Hepatocyte (in vitro differentiated cells): Measurements from ENCODE around the gene ANKFN1. TPM values are rescaled to one million over a fixed set of nuclear protein-coding genes. Genes with fewer than 3 reads are reported as not detected.

ENCODE experiments used
- DNase-seq: peaks from one replicate; pipeline ENCODE4 v3.0.0-alpha.2; 2016; ENCODE audit warnings: low spot score
- H2AFZ ChIP-seq: fragments of 200-600 bp; sonication (generic); 2 replicates; pipeline ENCODE4 v1.6.0; 2016; ENCODE audit warnings: antibody characterized with exemption, mild to moderate bottlenecking
- H3K27ac ChIP-seq: fragments of 200-600 bp; sonication (generic); 2 replicates; pipeline ENCODE4 v1.5.1; 2016; ENCODE audit warnings: mild to moderate bottlenecking
- H3K27me3 ChIP-seq: fragments of 200-600 bp; sonication (generic); 2 replicates; pipeline ENCODE4 v1.6.1; 2016
- H3K36me3 ChIP-seq: fragments of 200-600 bp; sonication (generic); replicated peaks from 2 replicates; pipeline ENCODE4 v1.5.1; 2016; ENCODE audit warnings: low read depth; ENCODE audit not compliant: insufficient read depth
- H3K4me1 ChIP-seq: fragments of 200-600 bp; sonication (generic); 2 replicates; pipeline ENCODE4 v1.5.1; 2016; ENCODE audit warnings: mild to moderate bottlenecking, moderate library complexity; ENCODE audit not compliant: insufficient read depth
- H3K4me2 ChIP-seq: fragments of 200-600 bp; sonication (generic); 2 replicates; pipeline ENCODE4 v1.6.0; 2016
- H3K4me3 ChIP-seq: fragments of 200-600 bp; sonication (generic); 2 replicates; pipeline ENCODE4 v1.5.1; 2016; ENCODE audit warnings: mild to moderate bottlenecking
- H3K79me2 ChIP-seq: fragments of 200-600 bp; sonication (generic); 2 replicates; pipeline ENCODE4 v1.6.0; 2017; ENCODE audit warnings: mild to moderate bottlenecking
- H3K9me2 ChIP-seq: fragments of 200-600 bp; sonication (generic); replicated peaks from 2 replicates; pipeline ENCODE4 v1.6.0; 2017; ENCODE audit warnings: mild to moderate bottlenecking; ENCODE audit not compliant: insufficient read depth
- H3K9me3 ChIP-seq: fragments of 200-600 bp; sonication (generic); 2 replicates; pipeline ENCODE4 v1.5.1; 2016; ENCODE audit warnings: low read depth, mild to moderate bottlenecking
- H4K20me1 ChIP-seq: fragments of 200-600 bp; sonication (generic); 2 replicates; pipeline ENCODE4 v1.6.0; 2016; ENCODE audit warnings: mild to moderate bottlenecking; ENCODE audit not compliant: insufficient read depth, poor library complexity, severe bottlenecking
- EZH2 ChIP-seq: fragments of 200-600 bp; sonication (generic); IDR thresholded peaks from 2 replicates; pipeline ENCODE4 v1.6.1; 2016; ENCODE audit warnings: antibody characterized with exemption, mild to moderate bottlenecking, borderline replicate concordance
- EZH2phosphoT487 ChIP-seq: fragments of 200-600 bp; sonication (generic); IDR thresholded peaks from one replicate; pipeline ENCODE4 v1.6.1; 2018; ENCODE audit warnings: antibody characterized with exemption, mild to moderate bottlenecking, low read depth, moderate library complexity; ENCODE audit not compliant: unreplicated experiment, severe bottlenecking
- WGBS: methylation state at CpG from one replicate; pipeline ENCODE4 v1.1.6; 2016; ENCODE audit warnings: low lambda C conversion rate; ENCODE audit errors: missing lambda C conversion rate; 5-methylcytosine and 5-hydroxymethylcytosine counted together
- polyA plus RNA-seq: library from polyadenylated mRNA; unstranded; fragments of >200 nt; fragmentation: Nextera tagmentation; extraction: Ambion mirVana; gene quantifications from 2 replicates; pipeline ENCODE4 v1.2.1, GENCODE V29; 2016
- total RNA-seq: library from RNA; depleted of rRNA; stranded (reverse); fragments of >200 nt; gene quantifications from 2 replicates; pipeline ENCODE4 v1.2.3, GENCODE V29; 2014
- TF ChIP-seq, protein P1 (sequence below): fragments of 200-600 bp; sonication (generic); IDR thresholded peaks from 2 replicates; pipeline ENCODE4 v1.5.1; 2016; ENCODE audit warnings: antibody characterized with exemption, mild to moderate bottlenecking; ENCODE audit not compliant: poor library complexity

Gene ANKFN1
- total and polyA plus RNA-seq, 2 experiments from 2014 or later, result 0.10 to 1.2 TPM

DNA sequence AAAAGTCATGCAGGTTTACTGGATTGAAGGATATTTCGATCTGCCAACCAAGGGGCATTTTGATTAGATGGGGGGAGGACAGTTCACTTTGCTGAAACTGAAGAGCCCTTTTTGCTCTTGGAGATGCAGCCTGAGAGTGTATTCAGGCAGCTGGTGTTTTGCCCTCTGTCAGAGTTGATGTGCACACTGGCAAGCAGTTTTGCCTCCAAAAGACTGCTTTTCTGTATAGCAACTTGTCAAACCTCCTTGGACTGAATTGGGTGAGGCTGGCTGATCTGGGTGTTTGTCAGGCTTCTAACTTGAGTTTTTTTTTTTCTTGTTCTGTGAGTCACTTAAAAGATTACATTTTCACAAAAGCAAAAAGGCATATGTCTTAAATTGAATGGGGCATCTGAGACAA is 22.6 kb upstream of the ANKFN1 start:
- Histone ChIP-seq H3K79me2 (no peaks in the 10 kb centered on the region), H3K27ac (no peak overlapping the region), H3K36me3 (no peaks in the 10 kb centered on the region), H2AFZ (no peak overlapping the region), H4K20me1 (no peaks in the 10 kb centered on the region), H3K4me3 (no peak overlapping the region), H3K9me2 (no peaks in the 10 kb centered on the region), H3K9me3 (no peaks in the 10 kb centered on the region), H3K4me2 (no peak overlapping the region), H3K27me3 (no peaks in the 10 kb centered on the region), H3K4me1 (peaks cover 20% of the 10 kb centered on the region)
- 75% methylated on average over 1 of the region's 1 CpG for WGBS
- DNase-seq, result no peak
- no peak for TF ChIP-seq EZH2
- TF ChIP-seq EZH2phosphoT487, result no peak
- TF ChIP-seq, protein P1, sequence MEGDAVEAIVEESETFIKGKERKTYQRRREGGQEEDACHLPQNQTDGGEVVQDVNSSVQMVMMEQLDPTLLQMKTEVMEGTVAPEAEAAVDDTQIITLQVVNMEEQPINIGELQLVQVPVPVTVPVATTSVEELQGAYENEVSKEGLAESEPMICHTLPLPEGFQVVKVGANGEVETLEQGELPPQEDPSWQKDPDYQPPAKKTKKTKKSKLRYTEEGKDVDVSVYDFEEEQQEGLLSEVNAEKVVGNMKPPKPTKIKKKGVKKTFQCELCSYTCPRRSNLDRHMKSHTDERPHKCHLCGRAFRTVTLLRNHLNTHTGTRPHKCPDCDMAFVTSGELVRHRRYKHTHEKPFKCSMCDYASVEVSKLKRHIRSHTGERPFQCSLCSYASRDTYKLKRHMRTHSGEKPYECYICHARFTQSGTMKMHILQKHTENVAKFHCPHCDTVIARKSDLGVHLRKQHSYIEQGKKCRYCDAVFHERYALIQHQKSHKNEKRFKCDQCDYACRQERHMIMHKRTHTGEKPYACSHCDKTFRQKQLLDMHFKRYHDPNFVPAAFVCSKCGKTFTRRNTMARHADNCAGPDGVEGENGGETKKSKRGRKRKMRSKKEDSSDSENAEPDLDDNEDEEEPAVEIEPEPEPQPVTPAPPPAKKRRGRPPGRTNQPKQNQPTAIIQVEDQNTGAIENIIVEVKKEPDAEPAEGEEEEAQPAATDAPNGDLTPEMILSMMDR, result no peak

DNA sequence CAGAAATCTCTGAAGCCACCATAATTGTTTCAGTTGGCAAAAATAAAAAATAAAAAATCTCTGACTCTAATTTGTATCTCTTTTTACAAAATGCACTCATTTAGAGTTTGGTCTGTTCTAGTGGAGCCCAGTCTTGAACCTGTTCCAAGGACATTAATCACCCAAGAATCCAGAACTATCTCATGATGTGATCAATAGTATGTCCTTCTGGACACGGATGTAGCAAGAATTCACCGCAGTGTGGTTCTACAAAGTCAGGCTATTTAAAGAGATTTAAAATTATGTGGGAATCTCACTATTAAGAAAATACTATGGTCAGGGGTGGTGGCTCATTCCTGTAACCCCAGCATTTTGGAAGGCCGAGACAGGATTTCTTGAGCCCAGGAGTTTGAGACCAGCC is 21.8 kb upstream of the ANKFN1 start:
- Histone ChIP-seq H3K27ac (no peak overlapping the region), H3K36me3 (no peaks in the 10 kb centered on the region), H4K20me1 (no peaks in the 10 kb centered on the region), H3K9me3 (no peaks in the 10 kb centered on the region), H2AFZ (no peak overlapping the region), H3K4me2 (no peak overlapping the region), H3K4me3 (no peak overlapping the region), H3K9me2 (no peaks in the 10 kb centered on the region), H3K27me3 (no peaks in the 10 kb centered on the region), H3K79me2 (no peaks in the 10 kb centered on the region), H3K4me1 (peaks cover 17% of the 10 kb centered on the region)
- 94% methylated on average over 3 of the region's 3 CpGs for WGBS
- DNase-seq, result no peak
- TF ChIP-seq EZH2 (no peak), EZH2phosphoT487 (no peak)
- TF ChIP-seq, protein P1, result no peak

- no peaks in the 10 kb centered on the region for H3K36me3 ChIP-seq
- H4K20me1 ChIP-seq, result no peaks in the 10 kb centered on the region
- H3K4me1 ChIP-seq, result peaks cover 5% of the 10 kb centered on the region
- no peak overlapping the region for H3K27ac ChIP-seq
- no peaks in the 10 kb centered on the region for H3K79me2 ChIP-seq
- 75% methylated on average over 1 of the region's 1 CpG for WGBS
- H3K9me3 ChIP-seq, result no peaks in the 10 kb centered on the region
- H2AFZ ChIP-seq, result no peak overlapping the region
- no peak for TF ChIP-seq EZH2phosphoT487
- TF ChIP-seq, protein P1, result no peak
- TF ChIP-seq EZH2, result no peak
- H3K4me2 ChIP-seq, result no peak overlapping the region
- no peaks in the 10 kb centered on the region for H3K9me2 ChIP-seq
- no peaks in the 10 kb centered on the region for H3K27me3 ChIP-seq
- DNase-seq, result no peak
- H3K4me3 ChIP-seq, result no peak overlapping the region
These were observed 17.0 kb upstream of the ANKFN1 start for GRCh38 chr17:56136301-56136700.
